ENCODE data around the gene GNG11. TPM values are rescaled to one million over a fixed set of nuclear protein-coding genes. Genes with fewer than 3 reads are reported as not detected.

Gene GNG11
- polyA plus RNA-seq, 2 of the 4 experiments (the other 2 are of a cell fraction): 31.1 to 33.4 TPM

- ChIA-PET POLR2A (no interaction called here), CTCF (interaction anchor here (1.0 kb wide), 1 partner anchor 23 kb away, joined by 4 read pairs; no protein-coding TSS in a partner anchor)
- DNase-seq (ENCODE audit: low read depth in 1 of 2, low spot score in 1 of 2) (no peak), ATAC-seq (no peak), FAIRE-seq (peak; percentile 51)
- H3K27ac ChIP-seq: peak overlapping the region; percentile 81 to 84
- peak overlapping the region; percentile 64; the same call in 2 of the 3 replicates for H3K4me2 ChIP-seq
- H3K9me3 ChIP-seq: no peaks in the 10 kb centered on the region
- peaks cover 78% of the 10 kb centered on the region for H3K4me1 ChIP-seq
- no peak overlapping the region for H3K4me3 ChIP-seq
- TF ChIP-seq POLR2AphosphoS2 (conservative IDR thresholded peaks at IDR 0.05; ENCODE audit: low read length) (no peak), FOXS1 (CRISPR knock-in tag; IDR thresholded peaks at IDR 0.05) (no peak), RNF2 (IDR thresholded peaks at IDR 0.05; ENCODE audit: borderline replicate concordance, low read depth) (no peak), RFX5 (IDR thresholded peaks at IDR 0.05) (no peak), ZFP36 (IDR thresholded peaks at IDR 0.05; ENCODE audit: borderline replicate concordance, partially characterized antibody) (no peak), NFE2L2 (conservative IDR thresholded peaks at IDR 0.05; ENCODE audit: low read length) (no peak), USF2 (IDR thresholded peaks at IDR 0.05) (no peak), GATA3 (IDR thresholded peaks at IDR 0.05; ENCODE audit: borderline replicate concordance) (no peak), BHLHE40 (IDR thresholded peaks at IDR 0.05; ENCODE audit: low read depth, low read length) (no peak), FOSL2 (IDR thresholded peaks at IDR 0.05) (no peak), FOSL2 (CRISPR knock-in tag; IDR thresholded peaks at IDR 0.05) (no peak), CBX2 (IDR thresholded peaks at IDR 0.05; ENCODE audit: borderline replicate concordance, low read depth) (no peak), HDAC2 (IDR thresholded peaks at IDR 0.05) (no peak), CHD2 (IDR thresholded peaks at IDR 0.05; ENCODE audit: low read length, partially characterized antibody) (no peak)
- TF ChIP-seq, protein P1, sequence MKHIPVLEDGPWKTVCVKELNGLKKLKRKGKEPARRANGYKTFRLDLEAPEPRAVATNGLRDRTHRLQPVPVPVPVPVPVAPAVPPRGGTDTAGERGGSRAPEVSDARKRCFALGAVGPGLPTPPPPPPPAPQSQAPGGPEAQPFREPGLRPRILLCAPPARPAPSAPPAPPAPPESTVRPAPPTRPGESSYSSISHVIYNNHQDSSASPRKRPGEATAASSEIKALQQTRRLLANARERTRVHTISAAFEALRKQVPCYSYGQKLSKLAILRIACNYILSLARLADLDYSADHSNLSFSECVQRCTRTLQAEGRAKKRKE (CRISPR knock-in tag; IDR thresholded peaks at IDR 0.05; ENCODE audit: low read depth): no peak
- TF ChIP-seq, protein P2, sequence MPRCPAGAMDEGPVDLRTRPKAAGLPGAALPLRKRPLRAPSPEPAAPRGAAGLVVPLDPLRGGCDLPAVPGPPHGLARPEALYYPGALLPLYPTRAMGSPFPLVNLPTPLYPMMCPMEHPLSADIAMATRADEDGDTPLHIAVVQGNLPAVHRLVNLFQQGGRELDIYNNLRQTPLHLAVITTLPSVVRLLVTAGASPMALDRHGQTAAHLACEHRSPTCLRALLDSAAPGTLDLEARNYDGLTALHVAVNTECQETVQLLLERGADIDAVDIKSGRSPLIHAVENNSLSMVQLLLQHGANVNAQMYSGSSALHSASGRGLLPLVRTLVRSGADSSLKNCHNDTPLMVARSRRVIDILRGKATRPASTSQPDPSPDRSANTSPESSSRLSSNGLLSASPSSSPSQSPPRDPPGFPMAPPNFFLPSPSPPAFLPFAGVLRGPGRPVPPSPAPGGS (IDR thresholded peaks at IDR 0.05): no peak
Measured at GRCh38 chr7:93913197-93913596, 8.3 kb upstream of the GNG11 start.

DNA sequence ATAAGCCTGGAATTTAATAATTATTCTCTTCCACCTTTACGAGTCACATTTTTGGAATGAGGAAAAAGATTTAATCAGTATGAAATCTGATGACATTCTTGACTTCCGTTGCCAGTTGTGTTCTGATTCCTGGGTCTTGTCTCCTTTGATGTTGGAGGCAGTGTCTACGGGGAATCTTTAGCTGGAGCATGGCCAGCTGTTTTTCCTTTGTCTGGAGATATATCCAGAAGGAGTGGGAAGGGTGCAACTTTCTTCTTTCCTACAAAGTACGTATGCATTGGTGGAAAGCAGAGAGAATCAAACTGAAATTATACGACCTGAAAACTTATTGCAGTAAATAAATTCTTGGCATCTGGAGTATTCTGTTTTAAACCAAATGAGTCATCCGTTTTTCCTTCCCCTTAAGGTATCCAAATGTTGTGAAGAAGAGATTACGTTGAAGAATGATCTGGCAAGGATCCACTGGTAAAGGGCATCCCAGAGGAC, 6.9 kb upstream of the GNG11 start:
- Histone ChIP-seq H3K4me2 (peak overlapping the region; percentile 74), H3K9me3 (no peaks in the 10 kb centered on the region), H3K27ac (peak overlapping the region; percentile 84 to 92), H3K4me1 (peaks cover 74% of the 10 kb centered on the region), H3K4me3 (peak overlapping the region; percentile 17; the same call in 2 of the 3 replicates)
- POLR2A ChIA-PET: interaction anchor here (0.7 to 1.7 kb wide), 2 partner anchors 24 to 26 kb away, joined by 3 to 19 read pairs; partner anchors contain the start of gene TFPI2
- peak in 1 of 2 experiments; percentile 15; a peak in 1 of 5 replicates for TF ChIP-seq RAD21 (conservative IDR thresholded peaks at IDR 0.05 in 1 of 2, IDR thresholded peaks at IDR 0.05 in 1 of 2)
- peak; percentile 69 for TF ChIP-seq FOSL2 (IDR thresholded peaks at IDR 0.05)
- peak; percentile 77 for TF ChIP-seq FOSL2 (CRISPR knock-in tag; IDR thresholded peaks at IDR 0.05)
- peak; percentile 21; the same call in 1 of the 3 replicates for TF ChIP-seq SMC3 (IDR thresholded peaks at IDR 0.05)
- TF ChIP-seq CHD4 (IDR thresholded peaks at IDR 0.05; ENCODE audit: borderline replicate concordance): no peak
- peak; percentile 80 to 88; a peak in 4 of 5 replicates for TF ChIP-seq EP300 (IDR thresholded peaks at IDR 0.05)
- peak; percentile 93 for TF ChIP-seq JUNB (IDR thresholded peaks at IDR 0.05)
- TF ChIP-seq JUN (IDR thresholded peaks at IDR 0.05): peak; percentile 73 to 89; a peak in 4 of 5 replicates
- no peak for TF ChIP-seq FOXS1 (CRISPR knock-in tag; IDR thresholded peaks at IDR 0.05)
- TF ChIP-seq GATA3 (IDR thresholded peaks at IDR 0.05; ENCODE audit: borderline replicate concordance): peak; percentile 95
- TF ChIP-seq, protein P2 (IDR thresholded peaks at IDR 0.05): 0 out of 3 replicates have a peak, but pooled peaks have one; percentile 48
- FAIRE-seq: peak; percentile 56
- ATAC-seq: peak; percentile 62 to 65
- CTCF ChIA-PET: interaction anchor here (0.9 to 1.5 kb wide), 5 partner anchors 12 to 153 kb away, joined by 3 to 4 read pairs (median 3); partner anchors contain the start of gene TFPI2
- peak in 1 of 2 experiments; percentile 86 for DNase-seq (ENCODE audit: low read depth in 1 of 2, low spot score in 1 of 2)
- WGBS (ENCODE audit: missing lambda C conversion rate): 2% methylated on average over 7 of the region's 7 CpGs

Measured in A549 (cell line).